GM19023 (cell line): Measurements from ENCODE around the gene PLEKHH2.
"Not testable (repeated sequence)": the region's sequence is repeated elsewhere in the genome, so short reads cannot be mapped to it uniquely, and the experiment has no call there.

Source experiments
- ATAC-seq: cut with Tn5 transposase; IDR thresholded peaks from one replicate; pipeline ENCODE4 v1.9.1; 2021; ENCODE audit warnings: mild to moderate bottlenecking, moderate library complexity; ENCODE audit not compliant: unreplicated experiment

Gene PLEKHH2

GRCh38 chr2:43637030-43637803 lies at the start of gene PLEKHH2:
Gene PLEKHH2, plus strand, starts transcription at chr2:43637260. Its CDS starts 7,414 bp downstream, at chr2:43644674.
- peak; percentile 100 for ATAC-seq

- ATAC-seq, result no peak
Measured at GRCh38 chr2:43592443-43592842, 44.6 kb upstream of the PLEKHH2 start.

- no peak for ATAC-seq
Measured at GRCh38 chr2:43593254-43593653, 43.8 kb upstream of the PLEKHH2 start.

- ATAC-seq, result no peak
Measured at GRCh38 chr2:43594875-43595274, 42.2 kb upstream of the PLEKHH2 start.

GRCh38 chr2:43595603-43596412 lies 41.3 kb upstream of the PLEKHH2 start, which contains the start of gene THADA:
Gene THADA, minus strand, starts transcription at chr2:43596038. Its CDS starts 3,646 bp downstream, at chr2:43592392.
- ATAC-seq, result peak; percentile 98

- ATAC-seq, result not testable (repeated sequence)
Measured at GRCh38 chr2:43600596-43600995, 36.5 kb upstream of the PLEKHH2 start.

- no peak for ATAC-seq
Measured at GRCh38 chr2:43604674-43605073, 32.4 kb upstream of the PLEKHH2 start.

GRCh38 chr2:43605079-43605655 lies 31.9 kb upstream of the PLEKHH2 start:
- no peak for ATAC-seq

- no peak for ATAC-seq
Measured at GRCh38 chr2:43605851-43606250, 31.2 kb upstream of the PLEKHH2 start.

GRCh38 chr2:43609290-43609918 lies 27.7 kb upstream of the PLEKHH2 start:
- ATAC-seq, result no peak

GRCh38 chr2:43610361-43610760 lies 26.7 kb upstream of the PLEKHH2 start:
- ATAC-seq, result no peak

- peak; percentile 73 for ATAC-seq
Measured at GRCh38 chr2:43611987-43612894, 24.8 kb upstream of the PLEKHH2 start.

GRCh38 chr2:43612944-43613343 lies 24.1 kb upstream of the PLEKHH2 start:
- ATAC-seq, result no peak

GRCh38 chr2:43616967-43617680 lies 19.9 kb upstream of the PLEKHH2 start:
- ATAC-seq, result no peak

GRCh38 chr2:43619511-43619910 lies 17.5 kb upstream of the PLEKHH2 start:
- ATAC-seq, result no peak

GRCh38 chr2:43622931-43623451 lies 14.1 kb upstream of the PLEKHH2 start:
- no peak for ATAC-seq

- no peak for ATAC-seq
Measured at GRCh38 chr2:43631618-43632317, 5.3 kb upstream of the PLEKHH2 start.

- ATAC-seq, result no peak
Measured at GRCh38 chr2:43634604-43635306, 2.3 kb upstream of the PLEKHH2 start.
